CD4-positive, alpha-beta T cell treated with Interleukin-6 at 100 ng/mL for 8 hours (primary cell): ENCODE measurements around the gene SLX9.
A peak's percentile ranks its signal among the peaks of the same experiment; 100 is the strongest.
"Not testable (repeated sequence)": the region's sequence is repeated elsewhere in the genome, so short reads cannot be mapped to it uniquely, and the experiment has no call there.

Experiments used
- DNase-seq: peaks from one replicate; pipeline ENCODE4 v3.0.0-alpha.2; 2020; ENCODE audit warnings: mixed read lengths, low spot score

Gene SLX9

GRCh38 chr21:44902268-44903049 is 37.4 kb upstream of the SLX9 start:
- DNase-seq = no peak

GRCh38 chr21:44903050-44903685 is 36.7 kb upstream of the SLX9 start:
- no peak for DNase-seq

DNA sequence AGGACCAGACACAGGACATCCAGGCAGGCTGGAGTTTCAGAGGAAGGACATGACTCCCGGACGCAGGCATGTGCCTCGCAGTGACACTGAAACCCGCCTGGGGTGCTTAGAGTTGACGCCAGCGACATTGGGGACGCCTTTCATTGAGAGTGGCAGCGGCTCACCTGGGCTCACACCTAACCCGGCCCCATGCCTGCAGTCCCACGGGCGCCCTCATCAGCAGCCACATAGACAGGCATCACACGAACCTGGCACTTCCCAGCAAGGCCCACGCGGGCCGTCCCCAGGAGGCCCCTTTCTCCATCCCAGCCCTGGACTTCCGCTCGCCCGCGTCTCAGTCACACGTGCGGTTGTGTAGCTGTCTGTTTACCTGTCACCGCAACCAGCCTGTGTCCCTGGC is 36.1 kb upstream of the SLX9 start:
- no peak for DNase-seq

- no peak for DNase-seq
These were observed 35.5 kb upstream of the SLX9 start for GRCh38 chr21:44904141-44904923.

GRCh38 chr21:44905016-44905727 is 34.7 kb upstream of the SLX9 start:
- DNase-seq = no peak

- DNase-seq = no peak
These were observed 34.1 kb upstream of the SLX9 start for GRCh38 chr21:44905728-44906090.

DNA sequence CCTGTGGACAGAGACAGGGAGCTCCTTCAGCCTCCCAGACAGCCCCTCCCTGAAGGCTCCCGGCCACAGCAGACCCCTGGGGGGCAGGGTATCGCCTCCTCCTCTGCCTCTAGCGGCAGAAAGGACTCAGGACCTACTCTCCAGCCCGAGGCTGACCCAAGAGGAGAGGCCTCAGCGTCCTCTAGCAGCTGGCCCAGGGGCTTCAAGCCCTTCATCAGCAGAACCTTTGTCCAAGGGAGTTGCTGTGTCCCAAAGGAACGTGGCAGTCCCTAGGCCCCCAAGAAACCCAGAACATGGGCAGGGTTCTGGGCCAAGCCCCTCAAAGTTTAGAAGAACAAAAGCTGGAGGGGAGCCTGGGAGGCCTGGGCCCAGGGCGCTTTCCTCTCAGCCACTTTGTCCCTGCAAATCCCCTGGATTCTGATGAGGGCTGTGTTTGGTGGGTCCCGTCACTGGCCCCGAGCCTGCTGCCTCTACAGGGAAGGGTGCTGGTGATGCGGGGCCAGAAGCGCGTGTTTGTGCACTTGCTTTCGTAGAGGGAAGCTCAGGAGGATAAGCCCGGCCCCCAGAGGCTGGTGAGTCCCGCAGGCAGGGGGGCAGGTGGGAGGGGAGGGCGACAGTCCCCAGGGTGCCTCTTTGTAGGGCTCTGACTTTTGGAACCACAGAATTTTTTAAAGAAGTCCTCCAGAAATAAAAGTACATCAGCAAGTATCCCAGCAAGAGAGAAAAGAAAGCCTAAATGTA is 32.4 kb upstream of the SLX9 start:
- no peak for DNase-seq

DNA sequence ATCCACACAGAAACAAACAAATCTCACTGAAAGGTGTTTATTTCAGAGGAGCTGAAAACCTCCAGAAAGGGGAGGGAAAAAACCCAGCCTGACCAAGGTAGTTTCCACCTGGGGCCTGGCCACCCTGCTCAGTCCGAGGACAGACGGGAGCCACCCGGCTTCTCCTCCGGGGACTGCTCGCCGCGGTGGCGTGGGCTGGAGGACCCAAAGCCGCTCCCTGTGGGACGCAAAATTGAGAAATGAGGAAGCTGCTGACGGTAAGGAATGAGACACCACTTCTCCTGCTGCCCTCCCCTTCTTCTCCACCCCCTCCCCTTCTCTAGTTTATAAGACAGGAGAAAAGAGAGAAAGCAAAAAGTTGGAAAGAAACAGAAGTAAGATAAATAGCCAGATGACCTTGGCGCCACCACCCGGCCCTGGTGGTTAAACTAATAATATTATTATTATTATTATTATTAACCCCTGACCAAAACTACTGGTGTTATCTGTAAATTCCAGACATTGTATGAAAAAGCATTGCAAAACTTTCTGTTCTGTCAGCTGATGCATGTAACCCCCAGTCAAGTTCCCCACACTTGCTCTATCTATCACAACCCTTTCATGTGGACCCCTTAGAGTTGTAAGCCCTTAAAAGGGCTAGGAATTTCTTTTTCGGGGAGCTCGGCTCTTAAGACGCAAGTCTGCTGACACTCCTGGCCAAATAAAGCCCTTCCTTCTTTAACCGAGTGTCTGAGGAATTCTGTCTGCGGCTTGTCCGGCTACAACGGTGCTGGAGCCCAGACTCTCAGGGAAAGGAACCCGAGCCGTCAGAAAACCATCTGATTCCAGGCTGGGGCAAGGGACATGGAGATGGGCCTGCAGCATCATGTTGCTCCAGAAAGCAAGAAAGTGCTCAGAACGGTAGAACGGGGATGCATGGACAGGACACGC is 31.6 kb upstream of the SLX9 start:
- DNase-seq = no peak

DNA sequence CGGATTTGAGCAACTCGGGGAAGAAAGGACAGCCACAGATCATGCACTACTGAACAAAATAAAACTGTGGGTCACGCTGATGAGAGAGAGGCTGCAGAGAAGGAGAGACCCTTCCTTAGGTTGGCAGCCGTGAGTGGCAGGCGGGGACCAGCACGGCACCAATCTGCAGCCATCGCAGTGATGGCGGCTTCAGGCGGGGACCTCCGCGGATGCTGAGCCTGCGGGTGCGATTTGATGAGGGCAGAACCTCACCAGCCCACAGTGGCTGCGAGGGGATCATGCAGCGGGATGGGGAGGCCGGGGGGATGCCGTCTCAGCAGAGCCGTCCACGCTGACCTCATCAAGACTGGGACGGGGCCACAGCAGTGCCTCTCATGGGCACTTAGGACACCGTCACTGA is 30.9 kb upstream of the SLX9 start:
- DNase-seq = no peak

GRCh38 chr21:44909719-44910118 is 30.1 kb upstream of the SLX9 start:
- DNase-seq = no peak

DNA sequence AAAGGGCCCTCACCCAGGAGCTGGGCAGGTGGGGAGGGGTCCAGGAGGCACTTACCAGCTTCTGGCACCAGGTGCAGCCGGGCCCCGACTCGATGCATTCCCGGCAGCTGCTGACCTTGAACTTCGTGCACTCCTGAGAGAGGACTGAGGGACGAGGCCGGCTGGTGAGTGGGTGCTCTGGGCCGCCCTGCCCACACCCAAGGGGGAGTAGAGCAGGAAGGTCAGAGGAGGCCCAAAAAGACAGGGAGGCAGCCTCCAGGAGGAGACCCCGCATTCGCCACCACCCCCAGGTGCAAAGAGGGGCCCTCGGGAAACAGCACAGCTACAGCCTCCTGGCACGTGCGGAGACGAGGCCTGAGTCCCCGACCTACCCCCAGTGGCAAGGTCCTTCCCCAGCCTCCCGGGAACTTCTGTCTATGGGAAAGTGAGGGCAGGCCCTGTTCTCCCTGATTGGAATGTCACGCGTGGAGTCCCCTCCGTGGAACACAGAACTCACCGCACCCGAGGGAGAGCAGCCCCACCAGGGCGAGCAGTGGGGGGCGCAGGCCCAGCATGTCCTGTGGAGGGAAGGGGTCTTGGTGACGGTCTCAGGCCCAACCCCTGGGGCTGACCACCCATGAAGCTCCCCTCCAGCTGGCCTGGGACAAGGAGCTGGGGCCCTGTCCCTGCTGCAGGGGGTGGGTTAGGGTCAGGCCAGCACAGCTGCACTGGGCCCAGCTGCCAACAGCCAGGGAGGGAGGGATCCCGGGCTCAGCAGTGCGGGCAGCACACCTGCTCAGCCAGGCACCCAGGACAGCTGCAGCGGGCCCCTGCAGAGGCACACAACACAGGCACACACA is 29.4 kb upstream of the SLX9 start:
- DNase-seq = no peak

DNA sequence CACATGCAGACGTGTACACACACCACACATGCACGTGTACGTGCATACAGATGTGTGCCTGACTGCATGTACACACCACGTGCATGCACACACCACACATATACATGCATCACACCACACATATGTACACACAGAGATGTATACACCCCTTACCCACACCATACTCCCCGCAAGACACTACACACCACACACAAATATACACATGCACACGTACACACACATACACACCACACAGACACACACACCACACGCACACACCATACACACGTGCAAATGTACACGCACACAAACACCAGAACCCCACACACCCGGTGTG is 28.8 kb upstream of the SLX9 start:
- DNase-seq = no peak

DNA sequence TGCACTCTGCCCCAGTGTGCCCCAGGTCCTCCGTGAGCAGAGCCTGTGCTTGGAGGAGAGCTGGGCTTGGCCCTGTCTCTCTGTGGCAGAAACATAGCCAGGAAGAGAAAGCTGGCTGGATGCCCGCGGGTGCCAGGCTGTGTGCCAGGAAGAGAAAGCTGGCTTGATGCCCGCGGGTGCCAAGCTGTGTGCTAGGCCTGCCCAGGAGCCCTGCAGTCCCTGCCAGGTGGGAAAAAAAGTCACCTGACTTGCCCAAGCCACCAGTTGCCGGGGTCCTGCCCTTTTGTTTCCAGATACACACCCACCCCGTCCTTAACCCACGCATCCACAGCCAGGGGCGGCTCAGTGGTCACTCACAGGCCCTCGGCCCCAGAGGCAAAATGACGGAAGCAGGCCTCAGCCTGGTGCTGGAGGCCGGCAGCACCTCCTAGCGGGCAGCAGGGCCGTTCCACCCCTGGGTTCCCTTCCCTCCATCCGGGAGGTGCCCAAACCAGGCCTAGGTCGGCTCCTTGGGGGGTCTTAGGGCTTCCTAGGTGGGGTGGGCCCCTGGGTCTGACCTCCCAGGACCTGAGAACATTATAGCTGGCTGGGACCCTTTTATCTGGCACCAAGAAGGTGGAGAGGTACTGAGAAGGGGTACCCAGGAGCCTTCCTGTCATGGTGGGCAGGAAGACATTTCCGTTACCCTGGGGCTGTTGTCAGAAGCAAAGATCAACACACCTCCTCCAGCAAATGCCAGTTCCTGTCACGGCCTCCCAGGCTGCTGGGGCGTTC is 28.3 kb upstream of the SLX9 start:
- peak; percentile 80 for DNase-seq

GRCh38 chr21:44912158-44912473 is 27.7 kb upstream of the SLX9 start:
- no peak for DNase-seq

DNA sequence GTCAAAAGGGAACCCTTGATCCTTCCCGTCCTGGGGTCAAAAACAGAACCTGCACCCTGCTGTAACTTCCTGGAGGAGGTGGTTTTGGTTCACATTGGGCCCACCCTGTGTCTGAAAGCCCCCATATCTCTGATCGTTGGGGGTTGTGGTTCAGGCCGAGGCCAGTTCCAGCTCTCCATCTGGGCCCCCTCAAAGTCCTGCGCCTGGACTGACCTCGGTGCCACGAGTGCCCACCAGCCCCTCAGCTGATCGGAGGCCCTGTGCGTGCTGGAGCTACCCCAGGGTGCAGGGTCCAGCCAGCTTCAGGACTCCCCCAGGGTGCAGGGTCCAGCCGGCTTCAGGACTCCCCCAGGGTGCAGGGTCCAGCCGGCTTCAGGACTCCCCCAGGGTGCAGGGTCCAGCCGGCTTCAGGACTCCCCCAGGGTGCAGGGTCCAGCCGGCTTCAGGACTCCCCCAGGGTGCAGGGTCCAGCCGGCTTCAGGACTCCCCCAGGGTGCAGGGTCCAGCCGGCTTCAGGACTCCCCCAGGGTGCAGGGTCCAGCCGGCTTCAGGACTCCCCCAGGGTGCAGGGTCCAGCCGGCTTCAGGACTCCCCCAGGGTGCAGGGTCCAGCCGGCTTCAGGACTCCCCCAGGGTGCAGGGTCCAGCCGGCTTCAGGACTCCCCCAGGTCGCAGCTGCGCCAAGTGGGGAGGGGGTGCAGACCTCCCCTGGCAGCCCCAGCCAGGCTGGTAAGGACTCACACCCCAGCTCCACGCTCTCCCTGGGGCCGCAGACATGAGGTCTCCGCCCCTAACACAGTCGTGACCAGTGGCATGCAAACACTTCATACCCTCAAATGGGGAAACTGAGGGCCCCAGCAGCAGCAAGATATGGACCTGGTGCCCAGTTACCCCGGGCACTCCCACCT is 27.1 kb upstream of the SLX9 start:
- DNase-seq = not testable (repeated sequence)

DNA sequence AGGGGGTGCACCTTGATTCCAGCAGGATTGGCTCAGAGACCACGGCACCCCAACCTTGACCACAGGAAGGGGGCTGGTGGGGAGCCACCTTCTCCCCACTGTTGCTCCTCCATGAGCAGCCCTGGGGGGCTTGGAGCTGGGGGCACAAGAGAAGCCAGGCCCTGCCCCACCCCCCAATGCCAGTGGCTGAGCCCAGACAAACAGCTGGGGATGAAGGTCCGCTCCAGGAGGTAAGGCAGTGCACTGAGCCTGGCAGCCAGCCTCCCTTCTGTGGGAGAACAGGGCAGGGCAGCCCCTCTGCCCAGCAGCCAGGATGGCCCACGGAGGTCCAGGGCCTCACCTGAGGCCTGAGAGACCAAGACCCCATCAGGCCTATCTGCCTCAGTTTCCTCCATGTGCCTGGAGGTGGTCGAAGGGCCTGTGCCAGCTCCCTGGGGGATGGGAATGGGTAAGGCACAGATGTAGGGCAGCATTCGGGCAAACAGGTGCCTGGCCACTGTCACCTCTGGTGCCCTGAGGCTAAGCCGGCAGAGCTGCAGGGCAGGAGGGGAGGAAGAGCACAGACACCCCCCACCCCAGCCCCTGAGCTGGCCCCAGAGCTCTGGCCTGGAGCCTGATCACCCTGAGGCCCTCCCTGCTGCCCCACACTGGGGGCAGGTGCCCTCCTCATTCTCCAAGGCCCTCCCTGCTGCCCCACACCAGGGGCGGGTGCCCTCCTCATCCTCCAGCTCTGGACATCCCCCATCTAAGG is 26.2 kb upstream of the SLX9 start:
- DNase-seq = no peak

DNA sequence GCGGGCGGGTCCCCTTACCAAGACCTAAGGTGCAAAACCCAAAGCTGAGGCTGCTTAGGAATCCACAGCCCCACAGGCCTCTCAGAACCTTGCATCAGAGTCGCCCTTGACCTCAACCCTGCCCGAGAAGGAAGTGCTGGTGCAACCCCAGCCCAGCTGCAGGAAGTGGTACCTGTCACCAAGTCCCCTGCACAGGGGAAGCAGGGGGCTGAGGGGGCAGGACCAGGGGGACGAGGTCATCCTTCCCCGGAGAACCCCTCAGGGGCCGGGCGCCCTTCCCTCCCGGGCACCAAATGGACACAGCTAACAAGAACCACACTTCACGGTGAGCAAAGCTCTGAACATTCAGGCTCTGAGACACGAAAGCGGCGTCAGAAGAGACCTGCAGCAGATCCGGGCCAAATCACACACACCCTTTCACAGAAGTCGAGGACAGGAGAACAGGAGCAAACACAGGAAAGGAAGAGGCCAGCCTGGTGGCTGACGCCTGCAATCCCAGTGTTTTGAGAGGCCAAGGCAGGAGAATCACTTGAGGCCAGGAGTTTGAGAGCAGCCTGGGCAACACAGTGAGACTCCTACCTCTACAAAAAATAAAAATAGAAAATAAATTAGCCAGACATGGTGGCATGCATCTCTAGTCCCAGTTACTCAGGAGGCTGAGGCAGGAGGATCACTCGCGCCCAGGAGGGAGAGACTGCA is 25.5 kb upstream of the SLX9 start:
- DNase-seq = peak; percentile 71
